GM18868 (cell line): ENCODE results near the gene NKAPL.

Source experiments
- ATAC-seq: cut with Tn5 transposase; IDR thresholded peaks from one replicate; pipeline ENCODE4 v1.9.1; 2021; ENCODE audit warnings: mild to moderate bottlenecking, moderate library complexity; ENCODE audit not compliant: unreplicated experiment

The NKAPL gene

GRCh38 chr6:28258877-28259777 is at the start of gene NKAPL:
Gene NKAPL (plus strand): TSS chr6:28259297. CDS start chr6:28259372, 75 bp downstream.
- no peak for ATAC-seq

- ATAC-seq, result no peak
Measured at GRCh38 chr6:28209753-28210535, 49.2 kb upstream of the NKAPL start.

- peak; percentile 30 for ATAC-seq
Measured at GRCh38 chr6:28211840-28212509, 47.1 kb upstream of the NKAPL start.

- ATAC-seq, result peak; percentile 63
Measured at GRCh38 chr6:28212510-28213212, 46.4 kb upstream of the NKAPL start.

GRCh38 chr6:28213213-28213523 is 45.9 kb upstream of the NKAPL start:
- no peak for ATAC-seq

GRCh38 chr6:28215425-28215824 is 43.7 kb upstream of the NKAPL start:
- ATAC-seq, result no peak

- ATAC-seq, result no peak
Measured at GRCh38 chr6:28217890-28218289, 41.2 kb upstream of the NKAPL start.

- peak; percentile 60 for ATAC-seq
Measured at GRCh38 chr6:28218312-28219248, 40.5 kb upstream of the NKAPL start.

GRCh38 chr6:28220257-28221133 is 38.6 kb upstream of the NKAPL start:
- no peak for ATAC-seq

- ATAC-seq, result no peak
Measured at GRCh38 chr6:28224131-28225055, 34.7 kb upstream of the NKAPL start.

- ATAC-seq, result peak; percentile 79
Measured at GRCh38 chr6:28225056-28225834, 33.9 kb upstream of the NKAPL start, which contains the start of gene ZSCAN9. Gene ZSCAN9 (plus strand): TSS chr6:28225275. CDS start chr6:28227085, 1,810 bp downstream.

- no peak for ATAC-seq
Measured at GRCh38 chr6:28226460-28226859, 32.6 kb upstream of the NKAPL start.

- no peak for ATAC-seq
Measured at GRCh38 chr6:28232785-28233184, 26.3 kb upstream of the NKAPL start.

- no peak for ATAC-seq
Measured at GRCh38 chr6:28235912-28236452, 23.1 kb upstream of the NKAPL start.

- ATAC-seq, result no peak
Measured at GRCh38 chr6:28239636-28240035, 19.5 kb upstream of the NKAPL start.

GRCh38 chr6:28240471-28240870 is 18.6 kb upstream of the NKAPL start:
- ATAC-seq, result no peak

- no peak for ATAC-seq
Measured at GRCh38 chr6:28243946-28244345, 15.2 kb upstream of the NKAPL start.
